GM18511 (cell line): ENCODE results near the gene GSDMA.
"Not testable (repeated sequence)": the region's sequence is repeated elsewhere in the genome, so short reads cannot be mapped to it uniquely, and the experiment has no call there.

Experiments
- ATAC-seq: cut with Tn5 transposase; IDR thresholded peaks from one replicate; pipeline ENCODE4 v1.9.1; 2021; ENCODE audit warnings: mild to moderate bottlenecking, moderate library complexity; ENCODE audit not compliant: unreplicated experiment

The GSDMA gene

DNA sequence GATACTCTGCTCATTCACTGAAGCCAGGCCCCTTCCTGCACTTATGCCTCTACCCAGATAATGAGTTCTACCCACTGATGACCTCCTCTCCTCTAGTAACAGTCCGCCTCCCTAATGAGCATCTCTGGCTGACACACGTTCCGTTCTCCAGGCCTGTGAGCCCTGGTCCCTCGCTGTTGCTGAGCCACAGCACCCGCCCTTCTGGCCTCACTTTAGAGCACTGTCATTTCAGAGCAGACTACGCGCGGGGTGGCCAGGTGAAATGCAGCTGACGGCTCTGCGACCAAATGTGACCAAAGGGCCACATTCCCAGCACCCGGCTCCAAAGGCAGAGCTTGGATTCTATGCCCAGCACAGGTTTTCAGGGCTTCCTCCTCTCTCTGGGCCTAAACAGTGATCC, 31.6 kb downstream of the GSDMA start:
- ATAC-seq = no peak

- ATAC-seq = no peak
Observed at GRCh38 chr17:39995438-39995837, 32.6 kb downstream of the GSDMA start.

GRCh38 chr17:39996162-39996561, 33.4 kb downstream of the GSDMA start:
- ATAC-seq = no peak

DNA sequence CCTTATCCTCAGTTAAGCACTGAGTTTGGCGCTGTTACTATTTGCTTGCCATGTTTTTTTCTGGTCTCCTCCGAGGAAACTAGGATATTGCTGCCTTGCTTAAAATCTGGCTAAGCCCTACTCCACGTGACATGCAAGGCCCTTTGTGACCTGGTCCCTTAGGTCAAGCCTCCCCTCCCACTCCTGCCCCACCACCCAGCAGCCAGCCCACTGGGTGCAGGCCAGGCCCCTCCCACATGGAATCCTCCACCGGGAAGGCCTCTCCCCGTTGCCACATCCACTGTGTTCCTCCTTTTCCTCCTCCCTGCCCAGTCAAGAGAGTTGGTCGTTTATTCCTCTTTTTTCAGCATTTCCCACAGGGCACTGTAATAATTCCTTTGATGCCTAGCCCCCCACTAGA, 34.0 kb downstream of the GSDMA start:
- no peak for ATAC-seq

GRCh38 chr17:39997543-39997942, 34.7 kb downstream of the GSDMA start:
- no peak for ATAC-seq

DNA sequence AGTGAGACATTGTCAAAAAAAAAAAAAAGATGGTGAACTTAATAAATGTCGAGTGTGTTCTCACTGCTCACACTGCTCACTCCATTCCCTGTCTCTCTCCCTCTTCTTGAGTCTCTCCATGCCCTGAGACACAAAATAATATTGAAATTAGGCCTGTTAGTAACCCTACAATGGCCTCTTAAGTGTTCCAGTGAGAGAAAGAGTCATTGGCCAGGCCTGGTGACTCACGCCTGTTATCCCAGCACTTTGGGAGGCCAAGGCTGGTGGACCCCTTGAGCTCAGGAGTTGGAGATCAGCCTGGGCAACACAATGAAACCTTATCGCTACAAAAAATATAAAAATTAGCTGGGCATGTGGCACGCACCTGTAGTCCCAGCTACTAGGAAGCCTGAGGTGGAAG, 36.3 kb downstream of the GSDMA start:
- no peak for ATAC-seq

DNA sequence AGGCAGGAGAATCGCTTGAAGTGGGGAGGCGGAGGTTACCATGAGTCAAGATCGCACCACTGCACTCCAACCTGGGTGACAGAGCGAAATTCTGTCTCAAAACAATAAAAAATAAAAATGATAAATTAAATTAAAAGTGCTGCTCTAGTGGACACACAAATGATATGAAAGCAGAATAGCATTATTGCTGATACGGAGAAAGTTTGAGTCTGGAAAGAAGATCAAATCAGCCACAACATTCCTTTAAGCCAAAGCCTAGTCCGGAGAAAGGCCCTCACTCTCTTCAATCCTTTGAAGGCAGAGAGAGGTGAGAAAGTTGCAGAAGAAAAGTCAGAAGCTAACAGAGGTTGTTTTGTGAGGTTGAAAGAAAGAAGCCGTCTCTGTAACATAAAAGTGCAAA, 37.4 kb downstream of the GSDMA start:
- ATAC-seq = no peak

DNA sequence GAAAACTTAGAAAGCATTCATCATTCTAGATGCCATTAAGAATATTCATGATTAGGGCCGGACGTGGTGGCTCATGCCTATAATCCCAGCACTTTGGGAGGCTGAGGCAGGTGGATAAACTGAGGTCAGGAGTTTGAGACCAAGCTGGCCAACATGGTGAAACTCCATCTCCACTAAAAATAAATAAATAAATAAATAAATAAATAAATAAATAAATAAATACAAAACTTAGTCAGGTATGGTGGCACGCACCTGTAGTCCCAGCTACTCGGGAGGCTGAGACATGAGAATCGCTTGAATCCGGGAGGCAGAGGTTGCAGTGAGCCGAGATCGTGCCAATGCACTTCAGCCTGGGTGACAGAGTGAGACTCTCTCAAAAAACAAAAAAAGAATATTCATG, 38.5 kb downstream of the GSDMA start:
- ATAC-seq = not testable (repeated sequence)

DNA sequence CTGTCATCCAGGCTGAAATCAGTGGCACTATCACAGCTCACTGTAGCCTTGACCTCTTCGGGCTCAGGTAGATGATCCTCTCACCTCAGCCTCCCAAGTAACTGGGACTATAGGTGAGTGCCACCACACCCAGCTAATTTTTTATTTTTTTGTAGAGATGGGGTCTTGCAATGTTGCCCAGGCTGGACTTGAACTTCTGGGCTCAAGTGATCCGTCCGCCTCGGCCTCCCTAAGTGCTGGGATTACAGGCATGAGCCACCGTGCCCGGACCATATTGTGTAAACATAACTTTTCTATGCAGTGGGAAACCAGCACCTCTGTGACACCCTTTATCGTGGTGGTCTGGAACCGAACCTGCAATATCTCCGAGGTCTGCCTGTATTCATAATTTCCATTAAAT, 41.3 kb downstream of the GSDMA start:
- ATAC-seq = no peak

- ATAC-seq = no peak
Observed at GRCh38 chr17:40004712-40005111, 41.9 kb downstream of the GSDMA start.

- no peak for ATAC-seq
Observed at GRCh38 chr17:40005520-40005919, 42.7 kb downstream of the GSDMA start.

- not testable (repeated sequence) for ATAC-seq
Observed at GRCh38 chr17:40010946-40011500, 48.2 kb downstream of the GSDMA start.

- ATAC-seq = not testable (repeated sequence)
Observed at GRCh38 chr17:40012017-40012647, 49.3 kb downstream of the GSDMA start.

DNA sequence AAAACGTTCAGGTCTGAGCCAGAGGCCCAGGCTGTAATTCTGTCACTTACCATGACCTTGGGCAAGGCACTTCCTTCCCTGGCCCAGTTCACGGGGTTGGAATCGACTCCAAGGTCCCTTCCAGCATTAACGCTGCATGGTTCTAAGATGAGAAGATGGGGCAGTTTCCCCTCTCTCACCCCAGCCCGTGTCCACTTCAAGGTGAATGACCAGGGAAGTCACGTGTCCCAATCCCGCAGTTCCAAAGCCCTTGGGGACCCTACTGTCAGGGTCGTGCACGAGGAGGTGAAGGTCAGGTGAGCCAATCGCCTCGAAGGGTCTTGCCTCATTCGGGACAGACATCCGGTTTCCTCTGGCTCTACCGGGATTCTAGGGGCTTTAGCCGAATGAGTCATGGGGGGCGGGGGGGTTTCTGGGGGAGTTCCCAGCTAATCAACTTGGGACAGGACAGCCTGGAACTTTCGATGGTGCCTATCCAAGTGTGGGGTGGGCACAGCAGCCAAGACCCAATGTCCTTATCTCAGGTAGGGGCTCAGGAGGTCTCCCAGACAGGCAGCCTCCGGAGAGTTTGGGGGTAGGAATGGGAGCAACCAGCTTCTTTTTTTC, 51.7 kb downstream of the GSDMA start:
- no peak for ATAC-seq

DNA sequence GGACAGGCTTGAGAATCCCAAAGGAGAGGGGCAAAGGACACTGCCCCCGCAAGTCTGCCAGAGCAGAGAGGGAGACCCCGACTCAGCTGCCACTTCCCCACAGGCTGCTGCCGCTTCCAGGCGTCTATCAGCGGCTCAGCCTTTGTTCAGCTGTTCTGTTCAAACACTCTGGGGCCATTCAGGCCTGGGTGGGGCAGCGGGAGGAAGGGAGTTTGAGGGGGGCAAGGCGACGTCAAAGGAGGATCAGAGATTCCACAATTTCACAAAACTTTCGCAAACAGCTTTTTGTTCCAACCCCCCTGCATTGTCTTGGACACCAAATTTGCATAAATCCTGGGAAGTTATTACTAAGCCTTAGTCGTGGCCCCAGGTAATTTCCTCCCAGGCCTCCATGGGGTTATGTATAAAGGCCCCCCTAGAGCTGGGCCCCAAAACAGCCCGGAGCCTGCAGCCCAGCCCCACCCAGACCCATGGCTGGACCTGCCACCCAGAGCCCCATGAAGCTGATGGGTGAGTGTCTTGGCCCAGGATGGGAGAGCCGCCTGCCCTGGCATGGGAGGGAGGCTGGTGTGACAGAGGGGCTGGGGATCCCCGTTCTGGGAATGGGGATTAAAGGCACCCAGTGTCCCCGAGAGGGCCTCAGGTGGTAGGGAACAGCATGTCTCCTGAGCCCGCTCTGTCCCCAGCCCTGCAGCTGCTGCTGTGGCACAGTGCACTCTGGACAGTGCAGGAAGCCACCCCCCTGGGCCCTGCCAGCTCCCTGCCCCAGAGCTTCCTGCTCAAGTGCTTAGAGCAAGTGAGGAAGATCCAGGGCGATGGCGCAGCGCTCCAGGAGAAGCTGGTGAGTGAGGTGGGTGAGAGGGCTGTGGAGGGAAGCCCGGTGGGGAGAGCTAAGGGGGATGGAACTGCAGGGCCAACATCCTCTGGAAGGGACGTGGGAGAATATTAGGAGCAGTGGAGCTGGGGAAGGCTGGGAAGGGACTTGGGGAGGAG, 52.5 kb downstream of the GSDMA start, which contains the start of gene CSF3:
CSF3 (plus strand) TSS at position 436 of the 993 bp plus-strand sequence; CDS start at position 471, 35 bp downstream.
- no peak for ATAC-seq

GRCh38 chr17:40015998-40016985, 53.5 kb downstream of the GSDMA start:
- no peak for ATAC-seq

- no peak for ATAC-seq
Observed at GRCh38 chr17:40017422-40018080, 54.7 kb downstream of the GSDMA start.

DNA sequence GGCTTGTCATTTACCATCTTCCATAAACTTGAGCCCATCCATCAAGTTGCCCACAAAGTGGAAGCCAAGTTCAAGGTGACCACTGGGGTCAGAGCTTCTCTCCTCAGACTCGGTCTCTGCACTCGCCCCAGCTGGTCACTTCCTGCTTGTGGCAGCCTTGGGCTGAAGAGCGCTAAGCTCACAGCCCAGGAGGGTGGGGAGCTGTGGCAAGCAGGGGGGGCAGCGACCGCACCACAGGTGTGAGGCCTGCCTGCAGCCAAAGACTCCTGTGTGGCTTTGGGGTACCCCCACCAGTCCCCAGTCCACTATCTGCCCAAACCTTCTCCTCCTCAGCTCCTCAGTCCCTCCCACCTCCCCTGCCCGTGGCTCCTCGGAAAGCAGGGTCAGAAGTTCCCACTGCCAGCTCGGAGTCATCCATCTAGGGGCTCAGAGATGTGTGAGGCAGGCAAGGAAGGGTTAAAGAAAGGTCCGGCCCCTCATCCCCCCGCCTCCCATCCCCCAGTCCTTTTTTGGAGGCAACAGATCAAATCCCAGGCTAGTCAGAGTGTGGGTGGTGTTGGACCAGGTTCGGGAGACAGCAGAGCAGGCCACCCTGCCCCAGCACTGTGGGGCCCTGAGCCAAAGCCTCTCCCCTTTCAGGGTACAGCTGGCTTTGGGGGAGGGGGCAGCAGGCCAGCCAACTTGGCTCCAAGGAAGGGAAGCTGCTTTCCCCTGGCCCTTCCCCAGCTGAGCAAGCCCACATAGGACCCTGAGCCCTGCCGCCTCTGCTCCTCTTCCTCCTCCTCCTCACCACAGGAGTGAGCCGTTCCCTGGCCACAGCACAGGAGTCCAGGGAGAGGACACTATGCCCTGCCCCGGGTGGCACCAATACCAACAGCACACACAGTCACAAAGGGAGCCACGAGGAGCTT, 55.7 kb downstream of the GSDMA start:
- no peak for ATAC-seq
